ENCODE results near the gene SLC25A51.

- TF ChIP-seq POLR2A (IDR thresholded peaks at IDR 0.05) (no peak), CTCF (IDR thresholded peaks at IDR 0.05) (no peak), POLR2AphosphoS5 (IDR thresholded peaks at IDR 0.05) (no peak), EP300 (IDR thresholded peaks at IDR 0.05) (no peak)
These were observed 1.8 kb downstream of the SLC25A51 start for GRCh38 chr9:37902131-37902530.

Measured in upper lobe of left lung (tissue), 4 donors.